Neural cell (in vitro differentiated cells): Measurements from ENCODE around the gene ZNF594. TPM values are rescaled to one million over a fixed set of nuclear protein-coding genes. Genes with fewer than 3 reads are reported as not detected.

ENCODE experiments used
- H2AFZ ChIP-seq: fragments of 200-600, 300-800 bp; sonication (generic), shearing (Covaris generic); 2 replicates; pipeline ENCODE4 v1.6.0; 2014; ENCODE audit warnings: low read depth, mild to moderate bottlenecking, antibody characterized with exemption, low read length, moderate library complexity
- H3F3A ChIP-seq: fragments of 200-600 bp; shearing (Covaris generic); 2 replicates; pipeline ENCODE4 v1.6.1; 2016; ENCODE audit warnings: mild to moderate bottlenecking, moderate library complexity, mixed read lengths, antibody characterized with exemption, low read length; ENCODE audit not compliant: insufficient read depth, poor library complexity, severe bottlenecking
- H3K27ac ChIP-seq: fragments of 200-600, 300-800 bp; sonication (generic), shearing (Covaris generic); 2 replicates; pipeline ENCODE4 v1.5.1; 2014; ENCODE audit warnings: mild to moderate bottlenecking, low read length, moderate library complexity
- H3K27me3 ChIP-seq: fragments of 300-800, 200-600 bp; sonication (generic), shearing (Covaris generic); 2 replicates; pipeline ENCODE4 v1.6.0; 2014; ENCODE audit warnings: mild to moderate bottlenecking, low read depth, low read length, moderate library complexity; ENCODE audit not compliant: insufficient read depth
- H3K36me3 ChIP-seq: fragments of 300-800, 200-600 bp; sonication (generic), shearing (Covaris generic); 2 replicates; pipeline ENCODE4 v1.5.1; 2014; ENCODE audit warnings: mild to moderate bottlenecking, antibody characterized with exemption, low read length, moderate library complexity; ENCODE audit not compliant: insufficient read depth
- H3K4me2 ChIP-seq: fragments of 300-800, 200-600 bp; sonication (generic), shearing (Covaris generic); 2 replicates; pipeline ENCODE4 v1.6.0; 2014; ENCODE audit warnings: mild to moderate bottlenecking, low read length
- H3K4me3 ChIP-seq: fragments of 300-800, 200-600 bp; sonication (generic), shearing (Covaris generic); 2 replicates; pipeline ENCODE4 v1.5.1; 2014; ENCODE audit warnings: mild to moderate bottlenecking, low read length, moderate library complexity
- H3K79me2 ChIP-seq: fragments of 200-600 bp; shearing (Covaris generic); replicated peaks from 2 replicates; pipeline ENCODE4 v1.6.0; 2014; ENCODE audit warnings: mild to moderate bottlenecking, low read length, moderate library complexity; ENCODE audit not compliant: insufficient read depth
- H3K9ac ChIP-seq: fragments of 300-800, 200-600 bp; sonication (generic), shearing (Covaris generic); 2 replicates; pipeline ENCODE4 v1.6.1; 2016; ENCODE audit warnings: mild to moderate bottlenecking, low read length, mixed read lengths
- H3K9me2 ChIP-seq: fragments of 200-600 bp; shearing (Covaris generic); 2 replicates; pipeline ENCODE4 v1.6.1; 2016; ENCODE audit warnings: mild to moderate bottlenecking, low read length, mixed read lengths; ENCODE audit not compliant: insufficient read depth
- H3K9me3 ChIP-seq: fragments of 200-600, 300-800 bp; sonication (generic), shearing (Covaris generic); 2 replicates; pipeline ENCODE4 v1.6.1; 2016; ENCODE audit warnings: mild to moderate bottlenecking, mixed run types, low read length, moderate library complexity, mixed read lengths
- H4K20me1 ChIP-seq: fragments of 200-600 bp; shearing (Covaris generic); 2 replicates; pipeline ENCODE4 v1.6.1; 2016; ENCODE audit warnings: mild to moderate bottlenecking, mixed run types; ENCODE audit not compliant: insufficient read depth
- CTCF ChIP-seq: fragments of 450-650 bp; IDR thresholded peaks from 2 replicates; pipeline ENCODE4 v1.5.1; 2014; ENCODE audit warnings: antibody characterized with exemption, mild to moderate bottlenecking, moderate library complexity; ENCODE audit not compliant: poor library complexity, severe bottlenecking
- EP300 ChIP-seq: fragments of 450-650 bp; conservative IDR thresholded peaks from 2 replicates; pipeline ENCODE4 v1.6.1; 2014; ENCODE audit warnings: antibody characterized with exemption, mild to moderate bottlenecking, moderate library complexity; ENCODE audit not compliant: poor library complexity, severe bottlenecking
- EZH2 ChIP-seq: fragments of 200-600, 300-800 bp; shearing (Covaris generic), sonication (generic); IDR thresholded peaks from 2 replicates; pipeline ENCODE4 v1.6.1; 2014; ENCODE audit warnings: antibody characterized with exemption, low read length, borderline replicate concordance, mild to moderate bottlenecking; ENCODE audit not compliant: insufficient read depth, poor library complexity, severe bottlenecking
- MXI1 ChIP-seq: fragments of 450-650 bp; conservative IDR thresholded peaks from 2 replicates; pipeline ENCODE4 v1.6.1; 2014; ENCODE audit warnings: antibody characterized with exemption, mild to moderate bottlenecking; ENCODE audit not compliant: poor library complexity, severe bottlenecking
- POLR2AphosphoS5 ChIP-seq: IDR thresholded peaks from 2 replicates; pipeline ENCODE4 v1.6.1; 2012
- RAD21 ChIP-seq: fragments of 450-650 bp; conservative IDR thresholded peaks from 2 replicates; pipeline ENCODE4 v1.6.1; 2014; ENCODE audit warnings: antibody characterized with exemption, mild to moderate bottlenecking, moderate library complexity
- REST ChIP-seq: IDR thresholded peaks from 2 replicates; pipeline ENCODE4 v1.6.1; 2012; ENCODE audit warnings: borderline replicate concordance
- SMC3 ChIP-seq: fragments of 450-650 bp; conservative IDR thresholded peaks from 2 replicates; pipeline ENCODE4 v1.6.1; 2014; ENCODE audit warnings: antibody characterized with exemption, mild to moderate bottlenecking, moderate library complexity; ENCODE audit not compliant: poor library complexity
- TAF1 ChIP-seq: IDR thresholded peaks from 2 replicates; pipeline ENCODE4 v1.6.1; 2012; ENCODE audit warnings: low read depth
- polyA plus RNA-seq: library from polyadenylated mRNA; depleted of rRNA; stranded (reverse); fragments of >200 nt; gene quantifications from 2 replicates; pipeline ENCODE4 v1.2.3, GENCODE V29; 2014

Gene ZNF594
- polyA plus RNA-seq, 1 donor from 2014 or later = 28.2 TPM

- no peaks in the 10 kb centered on the region for H3K9me2 ChIP-seq
- no peak overlapping the region for H2AFZ ChIP-seq
- H3K27ac ChIP-seq = no peak overlapping the region
- no peaks in the 10 kb centered on the region for H3K27me3 ChIP-seq
- TF ChIP-seq TAF1 = no peak
- no peak for TF ChIP-seq EZH2
- TF ChIP-seq REST = no peak
- no peak for TF ChIP-seq EP300
- no peak for TF ChIP-seq MXI1
- no peak for TF ChIP-seq POLR2AphosphoS5
- TF ChIP-seq RAD21 = no peak
- TF ChIP-seq SMC3 = no peak
- no peak for TF ChIP-seq CTCF
- H3K36me3 ChIP-seq = no peaks in the 10 kb centered on the region
- H3F3A ChIP-seq = no peaks in the 10 kb centered on the region
- H3K9me3 ChIP-seq = no peaks in the 10 kb centered on the region
- no peaks in the 10 kb centered on the region for H4K20me1 ChIP-seq
- no peaks in the 10 kb centered on the region for H3K79me2 ChIP-seq
- no peak overlapping the region for H3K9ac ChIP-seq
- no peak overlapping the region for H3K4me2 ChIP-seq
- no peak overlapping the region for H3K4me3 ChIP-seq
Measured at GRCh38 chr17:5209396-5209795, 17.7 kb upstream of the ZNF594 start.

DNA sequence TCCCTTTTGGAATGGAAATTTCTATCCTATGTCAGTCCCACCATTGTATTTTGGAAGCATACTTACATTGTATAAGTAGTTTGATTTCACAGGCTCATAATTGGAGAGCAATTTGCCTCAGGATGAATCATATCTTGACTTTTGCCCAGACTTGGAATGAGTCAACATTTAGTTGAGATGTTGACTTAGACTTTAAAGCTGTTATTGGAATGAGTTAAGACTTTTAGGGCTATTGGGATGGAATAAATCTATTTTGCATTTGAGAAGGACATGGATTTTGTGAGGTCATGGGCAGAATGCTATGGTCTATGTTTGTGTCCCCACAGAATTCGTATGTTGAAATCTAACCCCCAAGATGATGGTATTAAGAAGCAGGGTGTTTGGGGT is 12.2 kb upstream of the ZNF594 start:
- Histone ChIP-seq H4K20me1 (no peaks in the 10 kb centered on the region), H3K27me3 (no peaks in the 10 kb centered on the region), H3K4me2 (no peak overlapping the region), H3K36me3 (no peaks in the 10 kb centered on the region), H3F3A (no peaks in the 10 kb centered on the region), H3K4me3 (no peak overlapping the region), H2AFZ (no peak overlapping the region), H3K9ac (no peak overlapping the region), H3K79me2 (no peaks in the 10 kb centered on the region), H3K27ac (no peak overlapping the region), H3K9me3 (no peaks in the 10 kb centered on the region), H3K9me2 (no peaks in the 10 kb centered on the region)
- TF ChIP-seq TAF1 (no peak), MXI1 (no peak), EZH2 (no peak), RAD21 (no peak), POLR2AphosphoS5 (no peak), EP300 (no peak), SMC3 (no peak), REST (no peak)
